Keratinocyte (primary cell): Measurements from ENCODE around the gene ARHGAP35. TPM values are rescaled to one million over a fixed set of nuclear protein-coding genes. Genes with fewer than 3 reads are reported as not detected.
A peak's percentile ranks its signal among the peaks of the same experiment; 100 is the strongest.

Experiments
- DNase-seq: peaks from one replicate; pipeline ENCODE4 v3.0.0-alpha.2; 2011; ENCODE audit warnings: low read depth, missing footprints, low spot score
- FAIRE-seq: peaks from 2 replicates; lab custom pipeline; 2011; peaks lifted over from hg19 to GRCh38; lab: Jason Lieb, UNC
- H2AFZ ChIP-seq: 2 replicates; pipeline ENCODE4 v1.6.0; 2012; ENCODE audit warnings: low read length, control low read depth, inconsistent platforms; ENCODE audit not compliant: control insufficient read depth
- H3K27ac ChIP-seq: 2 replicates; pipeline ENCODE4 v1.5.1; 2011; ENCODE audit warnings: low read length; ENCODE audit not compliant: control insufficient read depth, insufficient read depth
- H3K27me3 ChIP-seq: 3 replicates; pipeline ENCODE4 v1.6.0; 2011; ENCODE audit warnings: low read length; ENCODE audit not compliant: control insufficient read depth, insufficient read depth; ENCODE audit errors: extremely low read depth
- H3K36me3 ChIP-seq, 2 experiments: 2 replicates in 1 of 2; 3 replicates in 1 of 2; pipeline ENCODE4 v1.5.1; 2011; ENCODE audit warnings: low read length in 2 of 2, mild to moderate bottlenecking in 1 of 2; ENCODE audit not compliant: control insufficient read depth in 2 of 2, insufficient read depth in 2 of 2; ENCODE audit errors: extremely low read depth in 1 of 2
- H3K4me1 ChIP-seq: 3 replicates; pipeline ENCODE4 v1.5.1; 2011; ENCODE audit warnings: low read length; ENCODE audit not compliant: control insufficient read depth, insufficient read depth; ENCODE audit errors: extremely low read depth
- H3K4me2 ChIP-seq: 3 replicates; pipeline ENCODE4 v1.6.0; 2011; ENCODE audit warnings: low read depth, low read length; ENCODE audit not compliant: control insufficient read depth, insufficient read depth; ENCODE audit errors: extremely low read depth
- H3K4me3 ChIP-seq, 3 experiments: fragments of 200-600 bp in 1 of 3; sonication (generic) in 1 of 3; 2 replicates in 2 of 3; 3 replicates in 1 of 3; pipeline ENCODE4 v1.5.1; 2011 to 2016; ENCODE audit warnings: low read length in 3 of 3, mild to moderate bottlenecking in 3 of 3, control low read depth in 2 of 3, inconsistent platforms in 1 of 3, low read depth in 1 of 3, mixed read lengths in 1 of 3, mixed run types in 1 of 3, moderate library complexity in 1 of 3; ENCODE audit not compliant: control insufficient read depth in 2 of 3, insufficient read depth in 2 of 3; ENCODE audit errors: extremely low read depth in 1 of 3
- H3K79me2 ChIP-seq: 2 replicates; pipeline ENCODE4 v1.6.0; 2012; ENCODE audit warnings: low read length; ENCODE audit not compliant: control insufficient read depth, insufficient read depth
- H3K9ac ChIP-seq: 3 replicates; pipeline ENCODE4 v1.6.0; 2011; ENCODE audit warnings: low read length; ENCODE audit not compliant: control insufficient read depth, insufficient read depth; ENCODE audit errors: extremely low read depth
- H3K9me1 ChIP-seq: 3 replicates; pipeline ENCODE4 v1.6.0; 2011; ENCODE audit warnings: low read length; ENCODE audit not compliant: control insufficient read depth, insufficient read depth; ENCODE audit errors: extremely low read depth
- H3K9me3 ChIP-seq: 2 replicates; pipeline ENCODE4 v1.5.1; 2012; ENCODE audit warnings: low read depth, low read length; ENCODE audit not compliant: control insufficient read depth
- H4K20me1 ChIP-seq: 3 replicates; pipeline ENCODE4 v1.6.0; 2011; ENCODE audit warnings: low read length; ENCODE audit not compliant: control insufficient read depth, insufficient read depth; ENCODE audit errors: extremely low read depth
- EZH2 ChIP-seq: IDR thresholded peaks from one replicate; pipeline ENCODE4 v1.6.1; 2012; ENCODE audit warnings: inconsistent platforms, mild to moderate bottlenecking, low read length, moderate library complexity
- dilution Hi-C: fragments of 300-500 bp; cut with MboI; formaldehyde crosslinking; loops from one replicate; pipeline ENCODE4 v1.7.0; 2020; ENCODE audit warnings: low sequenced_read_pairs; ENCODE audit not compliant: extremely low pct_ligation_motif_present
- polyA plus RNA-seq, 5 experiments: library from polyadenylated mRNA; depleted of rRNA in 3 of 5; stranded (reverse) in 3 of 5; stranded (forward) in 1 of 5; unstranded in 1 of 5; fragments of >200 nt; gene quantifications; 1 replicate in 1 of 5; 2 replicates in 3 of 5; 3 replicates in 1 of 5; pipeline versions ENCODE4 v1.2.1 to v1.2.3, GENCODE V29; 2011 to 2012; ENCODE audit warnings: missing spikeins in 2 of 5, low read depth in 1 of 5, low replicate concordance in 1 of 5
- TF ChIP-seq, protein P1 (sequence below), 3 experiments: IDR thresholded peaks in 1 of 3; conservative IDR thresholded peaks in 1 of 3; optimal IDR thresholded peaks in 1 of 3; 2 replicates in 2 of 3; 3 replicates in 1 of 3; pipeline versions ENCODE3 to v1.5.1; 2011; ENCODE audit warnings: low read length in 3 of 3, mild to moderate bottlenecking in 3 of 3, moderate library complexity in 2 of 3, control low read depth in 1 of 3, inconsistent platforms in 1 of 3; ENCODE audit not compliant: insufficient read depth in 2 of 3; ENCODE audit errors: extremely low read depth in 1 of 3

ARHGAP35 gene
- polyA plus RNA-seq, 1 donor (not counting 4 experiments of a cell fraction or from before 2014, with no cell fraction given): 19.5 TPM

DNA sequence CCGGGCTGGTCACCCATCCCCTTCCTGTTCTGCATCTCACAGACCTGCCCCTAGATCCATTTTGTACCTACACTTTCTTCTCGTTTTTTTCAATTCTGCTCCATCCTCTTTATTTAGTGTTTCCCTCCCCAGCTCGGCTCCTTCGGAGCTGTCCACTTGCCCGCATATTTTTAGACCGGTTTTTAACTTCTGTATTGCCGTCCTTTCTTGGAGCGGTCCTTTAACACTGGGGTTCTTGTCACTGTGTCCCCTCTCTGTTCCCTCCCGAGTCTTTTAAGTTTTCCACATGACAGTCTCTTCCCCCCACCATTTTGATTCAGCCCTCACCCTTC, 1.7 kb downstream of the ARHGAP35 start:
- Histone ChIP-seq H3K36me3 (peaks cover 0 to 7% of the 10 kb centered on the region in 2 experiments), H3K27ac (peak overlapping the region; percentile 45), H3K9me1 (peaks cover 4% of the 10 kb centered on the region), H4K20me1 (peaks cover 3% of the 10 kb centered on the region), H2AFZ (no peak overlapping the region), H3K4me1 (peaks cover 48% of the 10 kb centered on the region), H3K27me3 (no peaks in the 10 kb centered on the region), H3K4me2 (peak overlapping the region; percentile 93), H3K4me3 (peak overlapping the region; percentile 60 to 94 (median 89)), H3K79me2 (peaks cover 61% of the 10 kb centered on the region), H3K9me3 (no peaks in the 10 kb centered on the region), H3K9ac (peak overlapping the region; percentile 80)
- FAIRE-seq (no peak), DNase-seq (no peak)
- dilution Hi-C loops: no loop called here
- TF ChIP-seq, protein P1, sequence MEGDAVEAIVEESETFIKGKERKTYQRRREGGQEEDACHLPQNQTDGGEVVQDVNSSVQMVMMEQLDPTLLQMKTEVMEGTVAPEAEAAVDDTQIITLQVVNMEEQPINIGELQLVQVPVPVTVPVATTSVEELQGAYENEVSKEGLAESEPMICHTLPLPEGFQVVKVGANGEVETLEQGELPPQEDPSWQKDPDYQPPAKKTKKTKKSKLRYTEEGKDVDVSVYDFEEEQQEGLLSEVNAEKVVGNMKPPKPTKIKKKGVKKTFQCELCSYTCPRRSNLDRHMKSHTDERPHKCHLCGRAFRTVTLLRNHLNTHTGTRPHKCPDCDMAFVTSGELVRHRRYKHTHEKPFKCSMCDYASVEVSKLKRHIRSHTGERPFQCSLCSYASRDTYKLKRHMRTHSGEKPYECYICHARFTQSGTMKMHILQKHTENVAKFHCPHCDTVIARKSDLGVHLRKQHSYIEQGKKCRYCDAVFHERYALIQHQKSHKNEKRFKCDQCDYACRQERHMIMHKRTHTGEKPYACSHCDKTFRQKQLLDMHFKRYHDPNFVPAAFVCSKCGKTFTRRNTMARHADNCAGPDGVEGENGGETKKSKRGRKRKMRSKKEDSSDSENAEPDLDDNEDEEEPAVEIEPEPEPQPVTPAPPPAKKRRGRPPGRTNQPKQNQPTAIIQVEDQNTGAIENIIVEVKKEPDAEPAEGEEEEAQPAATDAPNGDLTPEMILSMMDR (optimal IDR thresholded peaks at IDR 0.05 in 1 of 3, IDR thresholded peaks at IDR 0.05 in 1 of 3, conservative IDR thresholded peaks at IDR 0.05 in 1 of 3; ENCODE audit: extremely low read depth in 1 of 3, insufficient read depth in 2 of 3, low read length in 3 of 3): no peak
- TF ChIP-seq EZH2: no peak

DNA sequence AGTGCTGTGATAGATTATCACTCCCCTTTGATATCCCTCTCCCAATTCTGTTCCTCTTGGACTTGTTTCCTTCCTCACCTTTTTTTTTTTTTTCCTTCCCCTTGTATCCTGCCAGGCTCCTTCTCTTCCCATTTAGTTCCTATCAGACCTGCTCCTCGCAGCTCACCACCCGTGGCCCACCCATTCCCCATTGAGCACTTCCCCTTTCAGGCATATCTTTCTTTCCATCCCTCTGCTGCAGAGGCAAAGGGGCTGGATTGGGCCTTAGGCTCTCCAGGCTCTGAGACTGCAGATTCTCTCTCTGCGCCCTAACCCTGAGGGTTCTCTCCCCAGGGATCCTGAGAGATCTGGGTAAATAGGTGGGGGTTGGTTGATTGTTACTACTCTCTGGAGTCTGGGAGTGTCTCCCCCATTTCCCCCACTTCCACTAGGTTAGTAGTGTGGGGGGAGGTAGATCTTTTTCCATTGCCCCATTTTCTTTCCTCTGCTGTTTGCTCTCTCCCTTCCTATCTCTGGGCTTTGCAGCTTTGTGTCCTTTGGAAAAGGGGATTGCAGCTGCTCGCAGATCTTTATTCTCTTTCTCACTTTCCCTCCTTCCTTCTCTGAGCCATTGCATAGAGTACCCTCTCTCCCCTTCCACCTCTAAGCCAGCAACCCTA, 2.3 kb downstream of the ARHGAP35 start:
- peaks cover 46% of the 10 kb centered on the region for H3K4me1 ChIP-seq

More for the DNA sequence above, 2.3 kb downstream of the ARHGAP35 start:
- Histone ChIP-seq H3K9me1 (peaks cover 4% of the 10 kb centered on the region), H3K27me3 (no peaks in the 10 kb centered on the region), H3K9me3 (no peaks in the 10 kb centered on the region), H3K36me3 (peaks cover 0 to 7% of the 10 kb centered on the region in 2 experiments), H3K27ac (no peak overlapping the region), H3K79me2 (peaks cover 67% of the 10 kb centered on the region), H2AFZ (no peak overlapping the region), H3K4me3 (peak overlapping the region; percentile 60 to 94 (median 89)), H4K20me1 (peaks cover 3% of the 10 kb centered on the region), H3K9ac (peak overlapping the region; percentile 80), H3K4me2 (peak overlapping the region; percentile 93)
- TF ChIP-seq EZH2: no peak
- TF ChIP-seq, protein P1 (optimal IDR thresholded peaks at IDR 0.05 in 1 of 3, IDR thresholded peaks at IDR 0.05 in 1 of 3, conservative IDR thresholded peaks at IDR 0.05 in 1 of 3; ENCODE audit: extremely low read depth in 1 of 3, insufficient read depth in 2 of 3, low read length in 3 of 3): no peak
- FAIRE-seq (no peak), DNase-seq (no peak)
- dilution Hi-C loops: no loop called here
